IMR-90 (cell line): Measurements from ENCODE around the gene ARNT2.

Experiments used
- BHLHE40 ChIP-seq: fragments of 150-350 bp; IDR thresholded peaks from 2 replicates; pipeline ENCODE4 v1.6.1; 2016; ENCODE audit warnings: mild to moderate bottlenecking, low read depth, low read length
- CEBPB ChIP-seq: IDR thresholded peaks from 2 replicates; pipeline ENCODE4 v1.6.1; 2012; ENCODE audit warnings: low read depth, low read length, improper control_type of control experiment
- CHD1 ChIP-seq: IDR thresholded peaks from 2 replicates; pipeline ENCODE4 v1.6.1; 2012; ENCODE audit warnings: low read depth, low read length, improper control_type of control experiment
- CTCF ChIP-seq: conservative IDR thresholded peaks from 2 replicates; pipeline ENCODE4 v1.5.1; 2012; ENCODE audit warnings: mild to moderate bottlenecking, low read depth, low read length, improper control_type of control experiment
- ELK1 ChIP-seq: fragments of 150-350 bp; IDR thresholded peaks from 2 replicates; pipeline ENCODE4 v1.6.1; 2016; ENCODE audit warnings: low read depth, mild to moderate bottlenecking, low read length, moderate library complexity, borderline replicate concordance
- MXI1 ChIP-seq: IDR thresholded peaks from 2 replicates; pipeline ENCODE4 v1.6.1; 2012; ENCODE audit warnings: low read depth, mild to moderate bottlenecking, low read length, moderate library complexity, borderline replicate concordance
- NFE2L2 ChIP-seq: fragments of 150-350 bp; IDR thresholded peaks from 2 replicates; pipeline ENCODE4 v1.6.1; 2016; ENCODE audit warnings: low read depth, mild to moderate bottlenecking, low read length
- POLR2A ChIP-seq: IDR thresholded peaks from 2 replicates; pipeline ENCODE4 v1.6.1; 2012; ENCODE audit warnings: mild to moderate bottlenecking, low read depth, low read length
- RAD21 ChIP-seq: IDR thresholded peaks from 2 replicates; pipeline ENCODE4 v1.6.1; 2012; ENCODE audit warnings: low read length, improper control_type of control experiment
- RCOR1 ChIP-seq: IDR thresholded peaks from 2 replicates; pipeline ENCODE4 v1.6.1; 2012; ENCODE audit warnings: mild to moderate bottlenecking, low read length, improper control_type of control experiment; ENCODE audit not compliant: insufficient replicate concordance
- SMC3 ChIP-seq: fragments of 150-350 bp; IDR thresholded peaks from 2 replicates; pipeline ENCODE4 v1.6.1; 2016; ENCODE audit warnings: low read depth, mild to moderate bottlenecking, antibody characterized with exemption, low read length, moderate library complexity

- no peak for TF ChIP-seq CTCF
- TF ChIP-seq RCOR1, result no peak
- no peak for TF ChIP-seq POLR2A
- no peak for TF ChIP-seq MXI1
- no peak for TF ChIP-seq NFE2L2
- no peak for TF ChIP-seq CHD1
- TF ChIP-seq CEBPB, result no peak
- TF ChIP-seq BHLHE40, result no peak
- TF ChIP-seq RAD21, result no peak
- TF ChIP-seq SMC3, result no peak
- TF ChIP-seq ELK1, result no peak
Measured at GRCh38 chr15:80579611-80580010, 175.4 kb downstream of the ARNT2 start.
